22Rv1 (cell line): ENCODE measurements around the gene SNX33.

Experiments used
- CTCF ChIP-seq: fragments of 450-650 bp; IDR thresholded peaks from 2 replicates; pipeline ENCODE4 v1.5.1; 2017; ENCODE audit warnings: mild to moderate bottlenecking
- ZFX ChIP-seq: fragments of 450-650 bp; IDR thresholded peaks from 2 replicates; pipeline ENCODE4 v1.6.1; 2017; ENCODE audit warnings: antibody characterized with exemption, borderline replicate concordance

- TF ChIP-seq CTCF (no peak), ZFX (no peak)
Observed at GRCh38 chr15:75651810-75652543, 4.3 kb downstream of the SNX33 start.
